HG03196 (cell line): Measurements from ENCODE around the gene LARGE1.

Experiments
- ATAC-seq: cut with Tn5 transposase; IDR thresholded peaks from one replicate; pipeline ENCODE4 v1.9.1; 2021; ENCODE audit not compliant: unreplicated experiment

The LARGE1 gene

GRCh38 chr22:33605666-33606065, 314.6 kb downstream of the LARGE1 start:
- no peak for ATAC-seq

- no peak for ATAC-seq
These were observed 315.1 kb downstream of the LARGE1 start for GRCh38 chr22:33605221-33605620.

- ATAC-seq: no peak
These were observed 319.2 kb downstream of the LARGE1 start for GRCh38 chr22:33601062-33601461.

GRCh38 chr22:33600595-33600994, 319.7 kb downstream of the LARGE1 start:
- no peak for ATAC-seq

- ATAC-seq: no peak
These were observed 320.2 kb downstream of the LARGE1 start for GRCh38 chr22:33600113-33600512.

GRCh38 chr22:33599596-33599995, 320.7 kb downstream of the LARGE1 start:
- ATAC-seq: no peak

GRCh38 chr22:33598821-33599220, 321.5 kb downstream of the LARGE1 start:
- ATAC-seq: no peak

GRCh38 chr22:33597274-33597985, 322.8 kb downstream of the LARGE1 start:
- no peak for ATAC-seq

- ATAC-seq: no peak
These were observed 326.5 kb downstream of the LARGE1 start for GRCh38 chr22:33593818-33594217.

GRCh38 chr22:33591946-33592345, 328.3 kb downstream of the LARGE1 start:
- ATAC-seq: no peak

- no peak for ATAC-seq
These were observed 331.0 kb downstream of the LARGE1 start for GRCh38 chr22:33589297-33589696.

- no peak for ATAC-seq
These were observed 331.4 kb downstream of the LARGE1 start for GRCh38 chr22:33588860-33589259.

GRCh38 chr22:33584152-33584551, 336.1 kb downstream of the LARGE1 start:
- ATAC-seq: no peak

GRCh38 chr22:33582822-33583400, 337.4 kb downstream of the LARGE1 start:
- no peak for ATAC-seq

- ATAC-seq: no peak
These were observed 340.0 kb downstream of the LARGE1 start for GRCh38 chr22:33580310-33580709.

- peak; percentile 49 for ATAC-seq
These were observed 340.7 kb downstream of the LARGE1 start for GRCh38 chr22:33579448-33580093.

- no peak for ATAC-seq
These were observed 341.5 kb downstream of the LARGE1 start for GRCh38 chr22:33578752-33579151.

- no peak for ATAC-seq
These were observed 342.3 kb downstream of the LARGE1 start for GRCh38 chr22:33577862-33578411.

GRCh38 chr22:33576205-33576604, 344.1 kb downstream of the LARGE1 start:
- no peak for ATAC-seq

- no peak for ATAC-seq
These were observed 344.5 kb downstream of the LARGE1 start for GRCh38 chr22:33575771-33576170.

- no peak for ATAC-seq
These were observed 345.2 kb downstream of the LARGE1 start for GRCh38 chr22:33575041-33575440.

- no peak for ATAC-seq
These were observed 346.8 kb downstream of the LARGE1 start for GRCh38 chr22:33573479-33573878.
